Measurements from ENCODE around the gene TIMM44. TPM values are rescaled to one million over a fixed set of nuclear protein-coding genes. Genes with fewer than 3 reads are reported as not detected.
"Not testable (repeated sequence)": the region's sequence is repeated elsewhere in the genome, so short reads cannot be mapped to it uniquely, and the experiment has no call there.

Gene TIMM44
- total and polyA plus RNA-seq, 2 donors = 28.1 to 41.8 TPM

- H3K27ac ChIP-seq (ENCODE audit: low read depth in 1 of 2, low read length in 1 of 2) = no peak overlapping the region
- peaks cover 0 to 1% of the 10 kb centered on the region in 2 donors for H3K9me3 ChIP-seq (ENCODE audit: control insufficient read depth in 2 of 2, insufficient read depth in 1 of 2, low read length in 1 of 2)
- H3K27me3 ChIP-seq (ENCODE audit: control insufficient read depth in 2 of 2, insufficient read depth in 1 of 2, low read length in 1 of 2) = no peaks in the 10 kb centered on the region
- H3K36me3 ChIP-seq (ENCODE audit: control insufficient read depth in 2 of 2, insufficient read depth in 2 of 2, low read length in 1 of 2) = peaks cover 67 to 85% of the 10 kb centered on the region in 2 donors
- no peak for DNase-seq (ENCODE audit: low read depth in 6 of 9, low spot score in 9 of 9)
- no peak overlapping the region for H3K4me3 ChIP-seq (ENCODE audit: low read length in 2 of 2)
- WGBS = 97% methylated on average over 13 of the region's 13 CpGs
- H3K4me1 ChIP-seq (ENCODE audit: control insufficient read depth in 2 of 2, insufficient read depth in 2 of 2, low read length in 2 of 2) = no peaks in the 10 kb centered on the region
Measured at GRCh38 chr19:7961920-7962626, 18.6 kb upstream of the TIMM44 start.

GRCh38 chr19:7961082-7961481 is 17.6 kb upstream of the TIMM44 start:
- WGBS = 98% methylated on average over 4 of the region's 4 CpGs
- not testable (repeated sequence) for H3K4me1 ChIP-seq (ENCODE audit: control insufficient read depth in 2 of 2, insufficient read depth in 2 of 2, low read length in 2 of 2); H3K4me3 ChIP-seq (ENCODE audit: low read length in 2 of 2); H3K27me3 ChIP-seq (ENCODE audit: control insufficient read depth in 2 of 2, insufficient read depth in 1 of 2, low read length in 1 of 2); H3K9me3 ChIP-seq (ENCODE audit: control insufficient read depth in 2 of 2, insufficient read depth in 1 of 2, low read length in 1 of 2); DNase-seq (ENCODE audit: low read depth in 6 of 9, low spot score in 9 of 9); H3K27ac ChIP-seq (ENCODE audit: low read depth in 1 of 2, low read length in 1 of 2)
- H3K36me3 ChIP-seq (ENCODE audit: control insufficient read depth in 2 of 2, insufficient read depth in 2 of 2, low read length in 1 of 2) = peaks cover 59 to 75% of the 10 kb centered on the region in 2 donors

- Histone ChIP-seq H3K4me1 (ENCODE audit: control insufficient read depth in 2 of 2, insufficient read depth in 2 of 2, low read length in 2 of 2) (no peaks in the 10 kb centered on the region), H3K4me3 (ENCODE audit: low read length in 2 of 2) (no peak overlapping the region), H3K27me3 (ENCODE audit: control insufficient read depth in 2 of 2, insufficient read depth in 1 of 2, low read length in 1 of 2) (no peaks in the 10 kb centered on the region), H3K27ac (ENCODE audit: low read depth in 1 of 2, low read length in 1 of 2) (no peak overlapping the region), H3K36me3 (ENCODE audit: control insufficient read depth in 2 of 2, insufficient read depth in 2 of 2, low read length in 1 of 2) (peaks cover 45 to 58% of the 10 kb centered on the region in 2 donors), H3K9me3 (ENCODE audit: control insufficient read depth in 2 of 2, insufficient read depth in 1 of 2, low read length in 1 of 2) (peaks cover 0 to 1% of the 10 kb centered on the region in 2 donors)
- 38% methylated on average over 6 of the region's 6 CpGs for WGBS
- DNase-seq (ENCODE audit: low read depth in 6 of 9, low spot score in 9 of 9) = no peak
Measured at GRCh38 chr19:7959211-7959610, 15.7 kb upstream of the TIMM44 start.

GRCh38 chr19:7955696-7956095 is 12.2 kb upstream of the TIMM44 start:
- H3K27me3 ChIP-seq (ENCODE audit: control insufficient read depth in 2 of 2, insufficient read depth in 1 of 2, low read length in 1 of 2) = no peaks in the 10 kb centered on the region
- H3K27ac ChIP-seq (ENCODE audit: low read depth in 1 of 2, low read length in 1 of 2) = no peak overlapping the region
- WGBS = 96% methylated on average over 11 of the region's 11 CpGs
- DNase-seq (ENCODE audit: low read depth in 6 of 9, low spot score in 9 of 9) = peak in 1 of 9 donors; percentile 14
- peaks cover 0 to 2% of the 10 kb centered on the region in 2 donors for H3K4me1 ChIP-seq (ENCODE audit: control insufficient read depth in 2 of 2, insufficient read depth in 2 of 2, low read length in 2 of 2)
- peaks cover 19 to 27% of the 10 kb centered on the region in 2 donors for H3K36me3 ChIP-seq (ENCODE audit: control insufficient read depth in 2 of 2, insufficient read depth in 2 of 2, low read length in 1 of 2)
- no peaks in the 10 kb centered on the region for H3K9me3 ChIP-seq (ENCODE audit: control insufficient read depth in 2 of 2, insufficient read depth in 1 of 2, low read length in 1 of 2)
- H3K4me3 ChIP-seq (ENCODE audit: low read length in 2 of 2) = no peak overlapping the region

- no peaks in the 10 kb centered on the region for H3K9me3 ChIP-seq (ENCODE audit: control insufficient read depth in 2 of 2, insufficient read depth in 1 of 2, low read length in 1 of 2)
- H3K36me3 ChIP-seq (ENCODE audit: control insufficient read depth in 2 of 2, insufficient read depth in 2 of 2, low read length in 1 of 2) = peaks cover 8 to 13% of the 10 kb centered on the region in 2 donors
- peaks cover 0 to 2% of the 10 kb centered on the region in 2 donors for H3K4me1 ChIP-seq (ENCODE audit: control insufficient read depth in 2 of 2, insufficient read depth in 2 of 2, low read length in 2 of 2)
- WGBS = 88% methylated on average over 7 of the region's 7 CpGs
- H3K4me3 ChIP-seq (ENCODE audit: low read length in 2 of 2) = no peak overlapping the region
- H3K27me3 ChIP-seq (ENCODE audit: control insufficient read depth in 2 of 2, insufficient read depth in 1 of 2, low read length in 1 of 2) = no peaks in the 10 kb centered on the region
- DNase-seq (ENCODE audit: low read depth in 6 of 9, low spot score in 9 of 9) = no peak
- H3K27ac ChIP-seq (ENCODE audit: low read depth in 1 of 2, low read length in 1 of 2) = no peak overlapping the region
Measured at GRCh38 chr19:7953576-7953975, 10.1 kb upstream of the TIMM44 start.

- peaks cover 4 to 8% of the 10 kb centered on the region in 2 donors for H3K36me3 ChIP-seq (ENCODE audit: control insufficient read depth in 2 of 2, insufficient read depth in 2 of 2, low read length in 1 of 2)
- H3K4me3 ChIP-seq (ENCODE audit: low read length in 2 of 2) = no peak overlapping the region
- H3K27me3 ChIP-seq (ENCODE audit: control insufficient read depth in 2 of 2, insufficient read depth in 1 of 2, low read length in 1 of 2) = no peaks in the 10 kb centered on the region
- H3K4me1 ChIP-seq (ENCODE audit: control insufficient read depth in 2 of 2, insufficient read depth in 2 of 2, low read length in 2 of 2) = peaks cover 0 to 2% of the 10 kb centered on the region in 2 donors
- 43% methylated on average over 3 of the region's 3 CpGs for WGBS
- H3K9me3 ChIP-seq (ENCODE audit: control insufficient read depth in 2 of 2, insufficient read depth in 1 of 2, low read length in 1 of 2) = no peaks in the 10 kb centered on the region
- no peak overlapping the region for H3K27ac ChIP-seq (ENCODE audit: low read depth in 1 of 2, low read length in 1 of 2)
- no peak for DNase-seq (ENCODE audit: low read depth in 6 of 9, low spot score in 9 of 9)
Measured at GRCh38 chr19:7953060-7953459, 9.6 kb upstream of the TIMM44 start.

- Histone ChIP-seq H3K4me3 (ENCODE audit: low read length in 2 of 2) (no peak overlapping the region), H3K4me1 (ENCODE audit: control insufficient read depth in 2 of 2, insufficient read depth in 2 of 2, low read length in 2 of 2) (peaks cover 2 to 7% of the 10 kb centered on the region in 2 donors), H3K9me3 (ENCODE audit: control insufficient read depth in 2 of 2, insufficient read depth in 1 of 2, low read length in 1 of 2) (no peaks in the 10 kb centered on the region), H3K27me3 (ENCODE audit: control insufficient read depth in 2 of 2, insufficient read depth in 1 of 2, low read length in 1 of 2) (no peaks in the 10 kb centered on the region), H3K36me3 (ENCODE audit: control insufficient read depth in 2 of 2, insufficient read depth in 2 of 2, low read length in 1 of 2) (no peaks in the 10 kb centered on the region), H3K27ac (ENCODE audit: low read depth in 1 of 2, low read length in 1 of 2) (no peak overlapping the region)
- 97% methylated on average over 4 of the region's 4 CpGs for WGBS
- no peak for DNase-seq (ENCODE audit: low read depth in 6 of 9, low spot score in 9 of 9)
Measured at GRCh38 chr19:7947939-7948338, 4.5 kb upstream of the TIMM44 start.

- WGBS = 31% methylated on average over 18 of the region's 18 CpGs
Measured at GRCh38 chr19:7944177-7944761, 803 bp upstream of the TIMM44 start.

GRCh38 chr19:7942981-7943443 is 454 bp downstream of the TIMM44 start:
- H3K4me1 ChIP-seq (ENCODE audit: control insufficient read depth in 2 of 2, insufficient read depth in 2 of 2, low read length in 2 of 2) = peaks cover 8 to 15% of the 10 kb centered on the region in 2 donors
- peak overlapping the region; percentile 81 to 96 for H3K27ac ChIP-seq (ENCODE audit: low read depth in 1 of 2, low read length in 1 of 2)
- H3K27me3 ChIP-seq (ENCODE audit: control insufficient read depth in 2 of 2, insufficient read depth in 1 of 2, low read length in 1 of 2) = no peaks in the 10 kb centered on the region
- WGBS = 7% methylated on average over 33 of the region's 33 CpGs
- H3K36me3 ChIP-seq (ENCODE audit: control insufficient read depth in 2 of 2, insufficient read depth in 2 of 2, low read length in 1 of 2) = peaks cover 11 to 14% of the 10 kb centered on the region in 2 donors
- H3K9me3 ChIP-seq (ENCODE audit: control insufficient read depth in 2 of 2, insufficient read depth in 1 of 2, low read length in 1 of 2) = no peaks in the 10 kb centered on the region
- H3K4me3 ChIP-seq (ENCODE audit: low read length in 2 of 2) = peak overlapping the region; percentile 86 to 94
- no peak for DNase-seq (ENCODE audit: low read depth in 6 of 9, low spot score in 9 of 9)

More at GRCh38 chr19:7944177-7944761, 803 bp upstream of the TIMM44 start:
- H3K27me3 ChIP-seq (ENCODE audit: control insufficient read depth in 2 of 2, insufficient read depth in 1 of 2, low read length in 1 of 2) = no peaks in the 10 kb centered on the region
- peaks cover 11% of the 10 kb centered on the region in 2 donors for H3K36me3 ChIP-seq (ENCODE audit: control insufficient read depth in 2 of 2, insufficient read depth in 2 of 2, low read length in 1 of 2)
- H3K9me3 ChIP-seq (ENCODE audit: control insufficient read depth in 2 of 2, insufficient read depth in 1 of 2, low read length in 1 of 2) = no peaks in the 10 kb centered on the region
- peak; percentile 73 to 95 (median 91) for DNase-seq (ENCODE audit: low read depth in 6 of 9, low spot score in 9 of 9)
- peak overlapping the region; percentile 86 to 94 for H3K4me3 ChIP-seq (ENCODE audit: low read length in 2 of 2)
- H3K27ac ChIP-seq (ENCODE audit: low read depth in 1 of 2, low read length in 1 of 2) = peak overlapping the region; percentile 81 to 83
- peaks cover 8 to 15% of the 10 kb centered on the region in 2 donors for H3K4me1 ChIP-seq (ENCODE audit: control insufficient read depth in 2 of 2, insufficient read depth in 2 of 2, low read length in 2 of 2)
